OCI-LY7 (cell line): ENCODE measurements around the gene GALM. TPM values are rescaled to one million over a fixed set of nuclear protein-coding genes. Genes with fewer than 3 reads are reported as not detected.

Experiments used
- BruUV-seq: library from RNA; stranded (reverse); fragments of 400-500 nt; replicated peaks from 2 replicates; lab custom pipeline; 2021; lab: Mats Ljungman, UMichigan
- CTCF ChIA-PET: fragments of 300-600 bp; sonication (Branson Sonifier 250); formaldehyde crosslinking; loops from one replicate; lab custom pipeline; 2022; ENCODE audit warnings: antibody characterized with exemption; ENCODE audit not compliant: unreplicated experiment; lab: Charles Lee
- POLR2A ChIA-PET: fragments of 300-600 bp; sonication (Branson Sonifier 250); formaldehyde crosslinking; loops from one replicate; lab custom pipeline; 2022; ENCODE audit warnings: antibody characterized with exemption; lab: Charles Lee
- DNase-seq: peaks from one replicate; pipeline ENCODE4 v3.0.0-alpha.2; 2015; ENCODE audit warnings: low spot score
- H2AFZ ChIP-seq: fragments of 200-600 bp; sonication (generic), shearing (Covaris generic); 2 replicates; pipeline ENCODE4 v1.6.1; 2014; ENCODE audit warnings: mild to moderate bottlenecking, antibody characterized with exemption, low read length, moderate library complexity
- H3K27ac ChIP-seq: fragments of 200-600 bp; sonication (generic); 2 replicates; pipeline ENCODE4 v1.5.1; 2014; ENCODE audit warnings: mixed run types, low read depth, mild to moderate bottlenecking, moderate library complexity, low read length, inconsistent platforms; ENCODE audit not compliant: poor library complexity, severe bottlenecking
- H3K36me3 ChIP-seq: fragments of 200-600 bp; sonication (generic); 2 replicates; pipeline ENCODE4 v1.6.1; 2014; ENCODE audit warnings: mild to moderate bottlenecking, antibody characterized with exemption, low read length, moderate library complexity, mixed read lengths; ENCODE audit not compliant: insufficient read depth
- H3K4me1 ChIP-seq: fragments of 200-600 bp; sonication (generic); 2 replicates; pipeline ENCODE4 v1.5.1; 2014; ENCODE audit warnings: mild to moderate bottlenecking, low read length; ENCODE audit not compliant: insufficient read depth, poor library complexity, severe bottlenecking
- H3K4me2 ChIP-seq: fragments of 200-600 bp; sonication (generic); 2 replicates; pipeline ENCODE4 v1.6.1; 2014; ENCODE audit warnings: mild to moderate bottlenecking, low read length
- H3K4me3 ChIP-seq: fragments of 200-600 bp; sonication (generic); 2 replicates; pipeline ENCODE4 v1.5.1; 2014; ENCODE audit warnings: mild to moderate bottlenecking, low read depth, low read length; ENCODE audit not compliant: poor library complexity, severe bottlenecking
- H3K79me2 ChIP-seq: fragments of 200-600 bp; sonication (generic); 2 replicates; pipeline ENCODE4 v1.6.1; 2016; ENCODE audit warnings: low read depth, mild to moderate bottlenecking, low read length, moderate library complexity, mixed read lengths; ENCODE audit not compliant: insufficient read depth
- H3K9me2 ChIP-seq: fragments of 200-600 bp; sonication (generic); 2 replicates; pipeline ENCODE4 v1.6.1; 2016; ENCODE audit warnings: mild to moderate bottlenecking, low read length, mixed read lengths; ENCODE audit not compliant: insufficient read depth
- H3K9me3 ChIP-seq: fragments of 200-600 bp; sonication (generic); 2 replicates; pipeline ENCODE4 v1.6.1; 2014; ENCODE audit warnings: mild to moderate bottlenecking, mixed run types, low read length, mixed read lengths
- H4K20me1 ChIP-seq: fragments of 200-600 bp; sonication (generic); 2 replicates; pipeline ENCODE4 v1.6.1; 2014; ENCODE audit warnings: mild to moderate bottlenecking, antibody characterized with exemption, low read length, moderate library complexity, mixed read lengths; ENCODE audit not compliant: insufficient read depth
- EZH2phosphoT487 ChIP-seq: fragments of 200-600 bp; sonication (generic); IDR thresholded peaks from 2 replicates; pipeline ENCODE4 v1.6.1; 2018; ENCODE audit warnings: low read depth, borderline replicate concordance, mild to moderate bottlenecking, mixed run types, antibody characterized with exemption, low read length, moderate library complexity, mixed read lengths
- intact Hi-C: fragments of 100-400 bp; cut with micrococcal nuclease; formaldehyde crosslinking; loops from one replicate; pipeline ENCODE4 v1.10.0; 2022; ENCODE audit not compliant: unreplicated experiment
- total RNA-seq, 2 experiments: library from RNA; depleted of rRNA in 1 of 2; stranded (reverse); fragments of >200 nt in 1 of 2; shearing (Covaris generic) in 1 of 2; gene quantifications; 2 replicates each; pipeline ENCODE4 v1.2.3, GENCODE V29; 2014 to 2022
- TF ChIP-seq, protein P1 (sequence below): fragments of 200-600 bp; sonication (generic); conservative IDR thresholded peaks from 2 replicates; pipeline ENCODE4 v1.5.1; 2014; ENCODE audit warnings: mild to moderate bottlenecking, antibody characterized with exemption, low read length, moderate library complexity, mixed read lengths

Gene GALM
- total RNA-seq, 2 experiments from 2014 or later, result 5.5 to 10.8 TPM

DNA sequence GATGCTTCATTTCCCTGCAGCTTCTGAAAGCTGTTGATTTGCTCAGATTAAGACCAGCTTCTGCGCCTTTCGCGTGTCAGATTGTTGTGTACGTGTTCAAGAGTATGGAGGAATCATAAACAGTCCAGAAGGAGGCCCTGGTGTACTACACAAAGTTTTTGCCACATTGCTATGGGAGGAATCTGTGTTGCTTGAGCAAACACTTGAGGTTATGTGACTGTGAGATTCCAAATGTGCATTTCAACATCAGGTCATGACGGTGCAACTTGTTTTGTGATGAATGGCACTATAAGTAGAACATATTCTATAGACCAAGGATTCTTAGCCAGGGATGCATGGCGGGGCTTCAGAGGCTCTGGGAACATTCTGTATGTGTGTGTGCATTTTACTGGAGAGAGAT lies 50.3 kb downstream of the GALM start:
- no peaks in the 10 kb centered on the region for H3K36me3 ChIP-seq
- ChIA-PET CTCF (interaction anchor here (0.6 to 1.0 kb wide), 2 partner anchors 134 to 652 kb away, joined by 3 read pairs; no protein-coding TSS in a partner anchor), POLR2A (interaction anchor here (1.4 kb wide), 1 partner anchor 141 kb away, joined by 3 read pairs; no protein-coding TSS in a partner anchor)
- intact Hi-C loops, result no loop called here
- no peak overlapping the region for H2AFZ ChIP-seq
- no peaks in the 10 kb centered on the region for H3K79me2 ChIP-seq
- DNase-seq, result no peak
- H3K9me3 ChIP-seq, result no peaks in the 10 kb centered on the region
- peaks cover 6% of the 10 kb centered on the region for H3K4me1 ChIP-seq
- H3K27ac ChIP-seq, result no peak overlapping the region
- BruUV-seq, result no TSS peak
- no peak overlapping the region for H3K4me3 ChIP-seq
- H4K20me1 ChIP-seq, result no peaks in the 10 kb centered on the region
- H3K4me2 ChIP-seq, result no peak overlapping the region
- H3K9me2 ChIP-seq, result no peaks in the 10 kb centered on the region
- TF ChIP-seq, protein P1, sequence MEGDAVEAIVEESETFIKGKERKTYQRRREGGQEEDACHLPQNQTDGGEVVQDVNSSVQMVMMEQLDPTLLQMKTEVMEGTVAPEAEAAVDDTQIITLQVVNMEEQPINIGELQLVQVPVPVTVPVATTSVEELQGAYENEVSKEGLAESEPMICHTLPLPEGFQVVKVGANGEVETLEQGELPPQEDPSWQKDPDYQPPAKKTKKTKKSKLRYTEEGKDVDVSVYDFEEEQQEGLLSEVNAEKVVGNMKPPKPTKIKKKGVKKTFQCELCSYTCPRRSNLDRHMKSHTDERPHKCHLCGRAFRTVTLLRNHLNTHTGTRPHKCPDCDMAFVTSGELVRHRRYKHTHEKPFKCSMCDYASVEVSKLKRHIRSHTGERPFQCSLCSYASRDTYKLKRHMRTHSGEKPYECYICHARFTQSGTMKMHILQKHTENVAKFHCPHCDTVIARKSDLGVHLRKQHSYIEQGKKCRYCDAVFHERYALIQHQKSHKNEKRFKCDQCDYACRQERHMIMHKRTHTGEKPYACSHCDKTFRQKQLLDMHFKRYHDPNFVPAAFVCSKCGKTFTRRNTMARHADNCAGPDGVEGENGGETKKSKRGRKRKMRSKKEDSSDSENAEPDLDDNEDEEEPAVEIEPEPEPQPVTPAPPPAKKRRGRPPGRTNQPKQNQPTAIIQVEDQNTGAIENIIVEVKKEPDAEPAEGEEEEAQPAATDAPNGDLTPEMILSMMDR, result no peak

DNA sequence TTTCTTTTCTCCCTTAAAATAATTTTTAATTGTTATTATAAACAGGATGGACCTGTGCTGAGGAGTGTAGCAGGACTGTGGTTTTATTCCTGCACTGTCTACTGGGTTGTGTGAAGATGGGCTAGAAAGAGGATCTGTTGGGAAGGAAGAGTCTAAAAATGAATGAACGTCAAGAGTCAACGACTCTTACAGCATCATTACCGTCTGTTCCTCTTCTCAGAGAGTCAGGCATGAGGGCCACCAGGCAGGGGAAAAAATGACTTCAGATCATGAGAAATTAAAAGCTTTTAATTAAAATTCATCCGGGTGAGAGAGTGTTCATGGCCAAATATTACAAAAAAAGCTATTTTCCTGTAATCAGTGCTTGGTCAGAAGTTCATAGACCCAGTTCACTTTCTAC lies 52.7 kb downstream of the GALM start:
- POLR2A ChIA-PET, result interaction anchor here (0.6 to 0.8 kb wide), 2 partner anchors 14 to 114 kb away, joined by 4 read pairs; no protein-coding TSS in a partner anchor
- CTCF ChIA-PET, result no interaction called here

GRCh38 chr2:38719706-38720105 lies 53.8 kb downstream of the GALM start:
- TF ChIP-seq, protein P1, result no peak
- no peak for TF ChIP-seq EZH2phosphoT487
- no peaks in the 10 kb centered on the region for H3K9me2 ChIP-seq
- no peak overlapping the region for H3K4me3 ChIP-seq
- ChIA-PET POLR2A (no interaction called here), CTCF (no interaction called here)
- no peaks in the 10 kb centered on the region for H3K9me3 ChIP-seq
- no peaks in the 10 kb centered on the region for H3K36me3 ChIP-seq
- H3K27ac ChIP-seq, result no peak overlapping the region
- no peaks in the 10 kb centered on the region for H4K20me1 ChIP-seq
- DNase-seq, result no peak
- H3K79me2 ChIP-seq, result no peaks in the 10 kb centered on the region
- H3K4me1 ChIP-seq, result peaks cover 20% of the 10 kb centered on the region
- BruUV-seq, result no TSS peak
- intact Hi-C loops, result no loop called here
- no peak overlapping the region for H3K4me2 ChIP-seq
- H2AFZ ChIP-seq, result no peak overlapping the region

More for the DNA sequence above, 52.7 kb downstream of the GALM start:
- Histone ChIP-seq H3K9me3 (no peaks in the 10 kb centered on the region), H3K4me2 (no peak overlapping the region), H3K4me1 (peaks cover 20% of the 10 kb centered on the region), H3K27ac (no peak overlapping the region), H2AFZ (no peak overlapping the region), H4K20me1 (no peaks in the 10 kb centered on the region), H3K36me3 (no peaks in the 10 kb centered on the region), H3K4me3 (no peak overlapping the region), H3K9me2 (no peaks in the 10 kb centered on the region), H3K79me2 (no peaks in the 10 kb centered on the region)
- BruUV-seq, result no TSS peak
- TF ChIP-seq, protein P1, result no peak
- TF ChIP-seq EZH2phosphoT487, result no peak
- intact Hi-C loops, result no loop called here
- no peak for DNase-seq
